K562 (cell line): ENCODE results near the gene XPA. TPM values are rescaled to one million over a fixed set of nuclear protein-coding genes. Genes with fewer than 3 reads are reported as not detected.

Experiments
- ATF1 ChIP-seq, 2 experiments: fragments of 450-650 bp in 1 of 2; IDR thresholded peaks; 2 replicates each; pipeline ENCODE4 v1.6.1; 2016; ENCODE audit warnings: missing compliant biosample characterization in 1 of 2, missing genetic modification characterization in 1 of 2
- CBFA2T3 ChIP-seq: fragments of 450-650 bp; IDR thresholded peaks from 2 replicates; pipeline ENCODE4 v1.6.1; 2017
- DDX20 ChIP-seq: fragments of 450-650 bp; IDR thresholded peaks from 2 replicates; pipeline ENCODE4 v1.6.1; 2016; ENCODE audit warnings: missing genetic modification characterization, low read depth, mild to moderate bottlenecking, missing compliant biosample characterization, moderate library complexity
- EZH2 ChIP-seq: IDR thresholded peaks from 2 replicates; pipeline ENCODE4 v1.6.1; 2012; ENCODE audit warnings: low read depth, mild to moderate bottlenecking, inconsistent platforms, low read length, borderline replicate concordance
- FOXP4 ChIP-seq: sonication (generic); formaldehyde crosslinking; IDR thresholded peaks from 2 replicates; pipeline ENCODE4 v1.8.0; 2022; ENCODE audit warnings: mild to moderate bottlenecking, missing genetic modification reagents, borderline replicate concordance
- GATA2 ChIP-seq: sonication (generic); formaldehyde crosslinking; IDR thresholded peaks from 2 replicates; pipeline ENCODE4 v1.4.0; 2020; ENCODE audit warnings: mild to moderate bottlenecking, missing genetic modification reagents
- HINFP ChIP-seq: fragments of 450-650 bp; conservative IDR thresholded peaks from 2 replicates; pipeline ENCODE4 v1.6.1; 2016; ENCODE audit warnings: missing genetic modification characterization, low read depth, mild to moderate bottlenecking, control low read depth, missing compliant biosample characterization
- HMGN3 ChIP-seq: IDR thresholded peaks from 2 replicates; pipeline ENCODE4 v1.6.1; 2011; ENCODE audit warnings: borderline replicate concordance, low read depth, mild to moderate bottlenecking, mixed read lengths, low read length; ENCODE audit not compliant: insufficient read length; ENCODE audit errors: extremely low read depth
- POLR2A ChIP-seq: fragments of 450-650 bp; conservative IDR thresholded peaks from 2 replicates; pipeline ENCODE4 v1.6.1; 2016
- SUPT5H ChIP-seq: fragments of 450-650 bp; IDR thresholded peaks from 2 replicates; pipeline ENCODE4 v1.6.1; 2016
- TARDBP ChIP-seq: fragments of 450-650 bp; IDR thresholded peaks from 2 replicates; pipeline ENCODE4 v1.6.1; 2016
- TCF7L2 ChIP-seq: fragments of 150-350 bp; IDR thresholded peaks from 2 replicates; pipeline ENCODE4 v1.6.1; 2016; ENCODE audit warnings: low read depth, mild to moderate bottlenecking, low read length, moderate library complexity
- ZNF263 ChIP-seq: sonication (generic); formaldehyde crosslinking; IDR thresholded peaks from 2 replicates; pipeline ENCODE4 v1.8.0; 2022; ENCODE audit warnings: mild to moderate bottlenecking, missing genetic modification reagents, borderline replicate concordance
- ZNF41 ChIP-seq: fragments of 250-450 bp; sonication (Bioruptor Pico); conservative IDR thresholded peaks from 2 replicates; pipeline ENCODE4 v1.4.0; 2020; ENCODE audit warnings: mild to moderate bottlenecking
- ZNF583 ChIP-seq: fragments of 250-450 bp; sonication (Bioruptor Pico); IDR thresholded peaks from 2 replicates; pipeline ENCODE4 v1.4.0; 2020
- ZNF589 ChIP-seq: fragments of 200-800 bp; sonication (Bioruptor generic); IDR thresholded peaks from 2 replicates; pipeline ENCODE4 v1.6.1; 2016; ENCODE audit warnings: low read depth, missing genetic modification characterization, missing compliant biosample characterization
- ZNF609 ChIP-seq: sonication (generic); formaldehyde crosslinking; IDR thresholded peaks from 2 replicates; pipeline ENCODE4 v1.8.1; 2023; ENCODE audit warnings: missing genetic modification reagents, mild to moderate bottlenecking, borderline replicate concordance
- ZNF780A ChIP-seq: fragments of 250-450 bp; sonication (Bioruptor Pico); IDR thresholded peaks from 2 replicates; pipeline ENCODE4 v1.5.0; 2021; ENCODE audit warnings: mild to moderate bottlenecking
- polyA plus RNA-seq, 8 experiments: library from polyadenylated mRNA; depleted of rRNA in 4 of 8; stranded (reverse) in 5 of 8; unstranded in 3 of 8; fragments of >200 nt; fragmentation: Nextera tagmentation in 2 of 8; fragmentation: Illumina TruSeq in 1 of 8; extraction: Ambion mirVana in 2 of 8; extraction: Trizol in 1 of 8; gene quantifications; 2 replicates each; pipeline versions ENCODE4 v1.2.1 to v1.2.3, GENCODE V29; 2011 to 2014; ENCODE audit warnings: inconsistent platforms in 1 of 8, missing spikeins in 1 of 8
- total RNA-seq, 7 experiments: library from RNA; depleted of rRNA in 6 of 7; stranded (reverse); fragments of >200 nt in 6 of 7; fragmentation: Illumina TruSeq in 2 of 7; extraction: Trizol in 2 of 7; gene quantifications; 2 replicates each; pipeline versions ENCODE4 v1.2.1 to v1.2.3, GENCODE V29; 2011 to 2021; ENCODE audit warnings: low replicate concordance in 1 of 7

Gene XPA
- total and polyA plus RNA-seq, 9 of the 15 experiments (the other 6 are each of a cell fraction or from before 2014, with no cell fraction given), result 5.1 to 18.2 (median 14.1) TPM

- no peak for TF ChIP-seq ZNF609
- TF ChIP-seq ZNF41 (CRISPR knock-in tag), result no peak
- no peak for TF ChIP-seq ATF1 (CRISPR knock-in tag; IDR thresholded peaks at IDR 0.05)
- TF ChIP-seq ATF1 (tag; IDR thresholded peaks at IDR 0.05), result peak; percentile 49
- peak; percentile 86 for TF ChIP-seq SUPT5H
- TF ChIP-seq DDX20 (tag), result no peak
- TF ChIP-seq EZH2, result no peak
- 0 out of 2 replicates have a peak, but pooled peaks have one; percentile 22 for TF ChIP-seq HINFP
- TF ChIP-seq TARDBP, result no peak
- TF ChIP-seq POLR2A, result peak; percentile 90
- no peak for TF ChIP-seq ZNF263
- TF ChIP-seq CBFA2T3, result peak; percentile 77
- peak; percentile 42; the same call in 1 of the 2 replicates for TF ChIP-seq FOXP4 (CRISPR knock-in tag)
- TF ChIP-seq GATA2 (CRISPR knock-in tag), result no peak
- TF ChIP-seq HMGN3, result peak; percentile 63
- TF ChIP-seq ZNF780A (CRISPR knock-in tag), result no peak
- no peak for TF ChIP-seq TCF7L2
- no peak for TF ChIP-seq ZNF589 (CRISPR knock-in tag)
- 0 out of 2 replicates have a peak, but pooled peaks have one; percentile 55 for TF ChIP-seq ZNF583 (CRISPR knock-in tag)
Measured at GRCh38 chr9:97696803-97697601, at the start of gene XPA (continued).
